CD4-positive, CD25-positive, alpha-beta regulatory T cell (primary cell): ENCODE data around the gene GDPD5. TPM values are rescaled to one million over a fixed set of nuclear protein-coding genes. Genes with fewer than 3 reads are reported as not detected.

Source experiments
- ATAC-seq, 2 donors: fragments of 150-1000 bp; cut with Tn5 transposase; one replicate each; pipeline ENCODE4 v1.10.0; 2021; ENCODE audit warnings: low read depth in 2 of 2, moderate number of reproducible peaks in 2 of 2, moderate library complexity in 1 of 2
- DNase-seq, 3 donors: peaks; one replicate each; pipeline versions ENCODE4 v3.0.0 to v3.0.0-alpha.2; 2012 to 2022; ENCODE audit warnings: mixed read lengths in 1 of 3
- H3K27ac ChIP-seq: one replicate; pipeline ENCODE4 v1.7.0; 2013; ENCODE audit warnings: mild to moderate bottlenecking, low read length; ENCODE audit not compliant: insufficient read depth, poor library complexity, severe bottlenecking
- H3K27me3 ChIP-seq: one replicate; pipeline ENCODE4 v1.7.0; 2013; ENCODE audit warnings: low read length; ENCODE audit not compliant: control insufficient read depth, insufficient read depth
- H3K36me3 ChIP-seq: one replicate; pipeline ENCODE4 v1.7.0; 2013; ENCODE audit warnings: mild to moderate bottlenecking, low read length, moderate library complexity; ENCODE audit not compliant: control insufficient read depth, insufficient read depth
- H3K4me1 ChIP-seq: 2 replicates; pipeline ENCODE4 v1.7.0; 2013; ENCODE audit warnings: mild to moderate bottlenecking, low read length; ENCODE audit not compliant: insufficient read depth, control insufficient read depth, poor library complexity, severe bottlenecking
- H3K4me3 ChIP-seq: one replicate; pipeline ENCODE4 v1.7.0; 2013; ENCODE audit warnings: low read depth, mild to moderate bottlenecking, low read length, moderate library complexity
- H3K9me3 ChIP-seq, 2 experiments: 1 replicate in 1 of 2; 2 replicates in 1 of 2; pipeline ENCODE4 v1.7.0; 2013; ENCODE audit warnings: low read length in 2 of 2, mild to moderate bottlenecking in 1 of 2, moderate library complexity in 1 of 2; ENCODE audit not compliant: control insufficient read depth in 2 of 2
- H3K27ac Mint-ChIP-seq, 3 donors: one replicate each; pipeline ENCODE4 v1.8.0; 2020 to 2022; ENCODE audit warnings: mild to moderate bottlenecking in 3 of 3, mixed read lengths in 3 of 3, moderate library complexity in 2 of 3
- H3K27me3 Mint-ChIP-seq: one replicate; pipeline ENCODE4 v1.8.0; 2022; ENCODE audit warnings: mild to moderate bottlenecking, mixed read lengths
- H3K36me3 Mint-ChIP-seq: one replicate; pipeline ENCODE4 v1.8.0; 2020; ENCODE audit warnings: mixed read lengths
- H3K4me1 Mint-ChIP-seq, 4 donors: one replicate each; pipeline ENCODE4 v1.8.0; 2020 to 2022; ENCODE audit warnings: mixed read lengths in 4 of 4, mild to moderate bottlenecking in 1 of 4
- H3K4me3 Mint-ChIP-seq, 4 donors: one replicate each; pipeline ENCODE4 v1.8.0; 2020 to 2022; ENCODE audit warnings: mild to moderate bottlenecking in 4 of 4, mixed read lengths in 4 of 4, moderate library complexity in 3 of 4
- H3K9me3 Mint-ChIP-seq, 7 donors: one replicate each; pipeline ENCODE4 v1.8.0; 2020 to 2022; ENCODE audit warnings: mixed read lengths in 7 of 7, mild to moderate bottlenecking in 3 of 7, moderate library complexity in 2 of 7
- polyA plus RNA-seq, 4 donors: library from polyadenylated mRNA; unstranded; fragments of 300-500 nt; fragmentation: Illumina TruSeq; gene quantifications; one replicate each; pipeline ENCODE4 v1.2.3, GENCODE V29; 2021
- total RNA-seq: library from RNA; stranded (reverse); gene quantifications from one replicate; pipeline ENCODE4 v1.2.3, GENCODE V29; 2022

Gene GDPD5
- total and polyA plus RNA-seq, 5 donors from 2014 or later: 8.0 to 170 (median 21.5) TPM

GRCh38 chr11:75478783-75479596 lies 46.8 kb downstream of the GDPD5 start:
- no peaks in the 10 kb centered on the region for H3K9me3 ChIP-seq
- no peaks in the 10 kb centered on the region for H3K36me3 Mint-ChIP-seq
- DNase-seq: no peak
- H3K4me1 ChIP-seq: peaks cover 22% of the 10 kb centered on the region
- H3K36me3 ChIP-seq: peaks cover 9% of the 10 kb centered on the region
- H3K27ac Mint-ChIP-seq: peak overlapping the region in 1 of 3 donors; percentile 54
- no peak overlapping the region for H3K4me3 ChIP-seq
- no peaks in the 10 kb centered on the region for H3K27me3 ChIP-seq
- no peak overlapping the region for H3K4me3 Mint-ChIP-seq
- no peaks in the 10 kb centered on the region for H3K27me3 Mint-ChIP-seq
- ATAC-seq: no peak
- H3K9me3 Mint-ChIP-seq: no peaks in the 10 kb centered on the region
- H3K27ac ChIP-seq: no peak overlapping the region
- peaks cover 5 to 28% (median 18%) of the 10 kb centered on the region in 4 donors for H3K4me1 Mint-ChIP-seq

DNA sequence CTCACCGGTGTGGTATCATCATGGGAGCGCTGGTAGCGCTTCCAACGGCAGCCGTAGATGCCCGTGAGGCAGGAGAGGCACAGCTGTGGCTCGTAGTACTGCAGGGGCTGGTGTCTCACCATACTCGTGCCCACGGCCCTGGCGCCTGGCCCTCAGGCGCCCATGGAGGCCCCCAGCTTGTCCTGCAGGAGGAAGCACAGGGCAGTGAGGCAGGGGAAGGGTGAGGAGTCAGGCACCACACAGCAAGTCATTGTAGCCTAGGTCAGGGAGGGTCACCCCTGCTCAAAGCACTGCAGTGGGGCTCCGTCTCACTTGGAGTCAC lies 48.2 kb downstream of the GDPD5 start:
- Histone ChIP-seq H3K4me1 (peaks cover 22% of the 10 kb centered on the region), H3K36me3 (peaks cover 15% of the 10 kb centered on the region), H3K27ac (no peak overlapping the region), H3K9me3 (no peaks in the 10 kb centered on the region), H3K27me3 (no peaks in the 10 kb centered on the region), H3K4me3 (no peak overlapping the region)
- Mint-ChIP-seq H3K27ac (peak overlapping the region in 1 of 3 donors; percentile 71), H3K4me3 (no peak overlapping the region), H3K9me3 (no peaks in the 10 kb centered on the region), H3K4me1 (peaks cover 5 to 28% (median 17%) of the 10 kb centered on the region in 4 donors), H3K27me3 (no peaks in the 10 kb centered on the region), H3K36me3 (peaks cover 2% of the 10 kb centered on the region)
- ATAC-seq (no peak), DNase-seq (no peak)

GRCh38 chr11:75476739-75477613 lies 48.8 kb downstream of the GDPD5 start:
- Mint-ChIP-seq H3K27me3 (no peaks in the 10 kb centered on the region), H3K4me3 (peak overlapping the region in 2 of 4 donors; percentile 39 to 46), H3K27ac (peak overlapping the region; percentile 71 to 85 (median 84)), H3K4me1 (peaks cover 5 to 28% (median 18%) of the 10 kb centered on the region in 4 donors), H3K36me3 (peaks cover 4% of the 10 kb centered on the region), H3K9me3 (no peaks in the 10 kb centered on the region)
- ATAC-seq (no peak), DNase-seq (no peak)
- Histone ChIP-seq H3K36me3 (peaks cover 21% of the 10 kb centered on the region), H3K4me1 (peaks cover 22% of the 10 kb centered on the region), H3K27ac (peak overlapping the region; percentile 66), H3K4me3 (no peak overlapping the region), H3K9me3 (no peaks in the 10 kb centered on the region), H3K27me3 (no peaks in the 10 kb centered on the region)

DNA sequence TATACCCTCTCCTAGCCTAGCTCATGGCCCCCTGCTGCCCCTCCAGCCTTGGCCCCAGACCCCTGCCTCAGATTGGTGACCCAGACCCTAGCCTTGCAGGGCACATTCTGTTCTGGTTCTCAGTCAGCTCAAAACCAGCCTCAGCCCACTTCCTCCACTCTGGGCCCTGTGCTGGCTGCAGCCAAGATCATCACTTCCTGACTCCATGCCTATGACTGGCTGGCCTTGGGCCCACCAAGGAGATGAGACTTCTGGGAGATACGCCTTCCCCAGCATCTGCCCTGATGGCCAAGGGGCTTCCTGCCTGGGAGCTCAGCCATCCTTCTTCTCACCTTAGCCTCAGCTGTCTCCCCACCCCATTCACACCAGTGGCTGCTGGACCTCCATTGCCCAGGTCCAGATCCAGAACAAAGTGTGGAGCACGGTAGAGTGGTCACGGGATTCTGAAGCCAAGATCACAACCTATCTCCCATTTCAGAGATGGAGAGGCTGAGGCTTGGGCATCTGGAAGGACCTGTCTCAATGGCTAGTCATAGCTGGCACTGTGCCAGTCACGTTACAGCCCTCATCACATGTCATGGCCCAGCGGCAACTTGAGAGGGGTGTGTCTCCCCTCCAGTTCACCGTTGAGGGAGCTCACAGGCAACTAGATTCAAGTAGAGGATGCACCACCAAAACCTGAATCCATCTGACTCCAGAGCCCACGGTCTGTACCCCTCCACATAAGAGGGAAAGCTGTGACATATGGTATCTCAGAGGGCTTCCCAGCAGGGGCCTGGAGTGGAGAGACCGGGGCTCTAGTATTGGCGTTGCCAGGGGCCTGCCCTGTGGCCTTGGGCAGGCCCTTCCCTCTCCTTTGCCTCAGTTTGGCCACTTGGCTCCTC lies 49.7 kb downstream of the GDPD5 start:
- Histone ChIP-seq H3K4me1 (peaks cover 22% of the 10 kb centered on the region), H3K36me3 (peaks cover 21% of the 10 kb centered on the region), H3K9me3 (no peaks in the 10 kb centered on the region), H3K27me3 (no peaks in the 10 kb centered on the region), H3K27ac (peak overlapping the region; percentile 66), H3K4me3 (peak overlapping the region; percentile 26)
- Mint-ChIP-seq H3K4me1 (peaks cover 5 to 28% (median 18%) of the 10 kb centered on the region in 4 donors), H3K9me3 (no peaks in the 10 kb centered on the region), H3K27me3 (no peaks in the 10 kb centered on the region), H3K36me3 (peaks cover 4% of the 10 kb centered on the region), H3K27ac (peak overlapping the region; percentile 54 to 97 (median 89)), H3K4me3 (peak overlapping the region in 2 of 4 donors; percentile 76 to 85)
- ATAC-seq (peak; percentile 69 to 76), DNase-seq (peak in 1 of 3 donors; percentile 73)

DNA sequence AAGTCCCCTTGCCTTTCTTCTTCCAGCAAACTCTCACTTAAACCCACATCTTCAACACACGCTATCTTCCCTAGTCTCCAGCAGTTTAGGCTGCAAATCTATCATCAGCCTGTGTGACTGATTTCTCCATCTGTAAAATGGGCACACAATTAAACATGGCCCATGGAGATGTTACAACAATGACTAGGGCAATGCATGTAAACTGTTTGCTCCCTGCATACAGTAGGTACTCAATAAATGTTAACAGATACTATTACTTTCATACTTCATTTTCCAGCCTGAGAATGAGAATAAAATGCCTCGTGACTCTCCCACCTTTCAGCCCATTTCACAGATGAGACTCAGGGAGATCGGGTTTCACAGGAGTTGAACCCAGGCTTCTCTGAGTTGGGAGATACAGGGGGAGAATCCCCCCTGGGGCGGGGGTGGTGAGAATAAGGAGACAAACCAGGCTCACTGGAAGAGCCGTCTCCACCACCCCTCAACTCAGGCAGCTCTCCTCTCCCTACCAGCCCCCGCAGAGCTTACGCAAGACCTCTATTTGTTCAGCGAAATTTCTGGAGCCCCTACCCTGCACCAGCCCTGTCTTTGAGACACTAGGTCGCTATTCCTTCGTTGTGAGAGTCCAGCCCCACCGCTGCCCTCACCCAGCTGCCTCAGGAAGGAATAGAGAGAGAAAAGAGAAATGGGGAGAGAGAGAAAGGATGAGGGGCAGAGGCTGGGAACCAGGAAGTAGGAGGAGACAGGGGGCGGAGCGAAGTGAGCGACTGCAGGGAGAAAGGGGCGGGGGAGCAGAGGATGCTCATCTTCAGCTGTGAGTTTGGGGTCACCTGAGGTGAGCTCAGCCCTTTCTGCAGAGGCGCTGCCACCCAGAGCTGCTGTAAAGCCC lies 50.6 kb downstream of the GDPD5 start:
- no peaks in the 10 kb centered on the region for H3K9me3 Mint-ChIP-seq
- peaks cover 5 to 28% (median 18%) of the 10 kb centered on the region in 4 donors for H3K4me1 Mint-ChIP-seq
- peak; percentile 77 to 83 for ATAC-seq
- peaks cover 25% of the 10 kb centered on the region for H3K36me3 ChIP-seq
- no peaks in the 10 kb centered on the region for H3K27me3 ChIP-seq
- peak overlapping the region; percentile 26 for H3K4me3 ChIP-seq
- H3K9me3 ChIP-seq: no peaks in the 10 kb centered on the region
- peak; percentile 45 to 87 (median 61) for DNase-seq
- H3K27ac ChIP-seq: peak overlapping the region; percentile 66
- H3K4me3 Mint-ChIP-seq: peak overlapping the region in 3 of 4 donors; percentile 76 to 86 (median 85)
- peaks cover 4% of the 10 kb centered on the region for H3K36me3 Mint-ChIP-seq
- no peaks in the 10 kb centered on the region for H3K27me3 Mint-ChIP-seq
- peak overlapping the region; percentile 54 to 97 (median 89) for H3K27ac Mint-ChIP-seq
- H3K4me1 ChIP-seq: peaks cover 22% of the 10 kb centered on the region

- Mint-ChIP-seq H3K4me3 (no peak overlapping the region), H3K27me3 (no peaks in the 10 kb centered on the region), H3K27ac (no peak overlapping the region), H3K4me1 (peaks cover 5 to 28% (median 18%) of the 10 kb centered on the region in 4 donors), H3K36me3 (peaks cover 8% of the 10 kb centered on the region), H3K9me3 (no peaks in the 10 kb centered on the region)
- H3K27ac ChIP-seq: no peak overlapping the region
- DNase-seq: no peak
- no peak for ATAC-seq
- no peaks in the 10 kb centered on the region for H3K9me3 ChIP-seq
- no peak overlapping the region for H3K4me3 ChIP-seq
- H3K27me3 ChIP-seq: no peaks in the 10 kb centered on the region
- peaks cover 27% of the 10 kb centered on the region for H3K36me3 ChIP-seq
- peaks cover 22% of the 10 kb centered on the region for H3K4me1 ChIP-seq
These were observed 51.5 kb downstream of the GDPD5 start for GRCh38 chr11:75474240-75474639.
